ENCODE measurements around the gene HNRNPM.

Gene HNRNPM

GRCh38 chr19:8460516-8461298 is 15.9 kb downstream of the HNRNPM start:
- DNase-seq: no peak

- no peak for DNase-seq
These were observed 16.6 kb downstream of the HNRNPM start for GRCh38 chr19:8461376-8461775.

- DNase-seq: no peak
These were observed 17.1 kb downstream of the HNRNPM start for GRCh38 chr19:8461891-8462290.

- no peak for DNase-seq
These were observed 17.8 kb downstream of the HNRNPM start for GRCh38 chr19:8462571-8462970.

GRCh38 chr19:8463365-8463764 is 18.6 kb downstream of the HNRNPM start:
- no peak for DNase-seq

- DNase-seq: no peak
These were observed 21.2 kb downstream of the HNRNPM start for GRCh38 chr19:8466018-8466417.

- no peak for DNase-seq
These were observed 23.3 kb downstream of the HNRNPM start for GRCh38 chr19:8468124-8468523.

- DNase-seq: no peak
These were observed 24.1 kb downstream of the HNRNPM start for GRCh38 chr19:8468761-8469373.

- DNase-seq: no peak
These were observed 25.0 kb downstream of the HNRNPM start for GRCh38 chr19:8469613-8470368.

- no peak for DNase-seq
These were observed 29.1 kb downstream of the HNRNPM start for GRCh38 chr19:8473648-8474476.

GRCh38 chr19:8475005-8475404 is 30.2 kb downstream of the HNRNPM start:
- no peak for DNase-seq

GRCh38 chr19:8476524-8476923 is 31.7 kb downstream of the HNRNPM start:
- DNase-seq: no peak

- no peak for DNase-seq
These were observed 33.1 kb downstream of the HNRNPM start for GRCh38 chr19:8477889-8478288.

- DNase-seq: no peak
These were observed 33.8 kb downstream of the HNRNPM start for GRCh38 chr19:8478598-8478997.

- no peak for DNase-seq
These were observed 36.4 kb downstream of the HNRNPM start for GRCh38 chr19:8481201-8481600.

GRCh38 chr19:8481616-8482015 is 36.8 kb downstream of the HNRNPM start:
- DNase-seq: no peak

GRCh38 chr19:8482696-8483095 is 37.9 kb downstream of the HNRNPM start:
- no peak for DNase-seq

GRCh38 chr19:8483165-8483564 is 38.4 kb downstream of the HNRNPM start:
- DNase-seq: no peak

- DNase-seq: no peak
These were observed 39.6 kb downstream of the HNRNPM start for GRCh38 chr19:8484331-8484894.

GRCh38 chr19:8485561-8486371 is 41.0 kb downstream of the HNRNPM start:
- DNase-seq: no peak

GRCh38 chr19:8486661-8487136 is 41.9 kb downstream of the HNRNPM start:
- DNase-seq: no peak

Measured in activated effector memory CD4-positive, alpha-beta T cell treated with anti-CD3 and anti-CD28 coated beads, Interleukin-2, amount 50 U/mL, for 16 hours (primary cell).